Astrocyte (in vitro differentiated cells and primary cell): Measurements from ENCODE around the gene MYO3B.

ENCODE experiments used
- CTCF ChIP-seq: IDR thresholded peaks from 2 replicates; pipeline ENCODE4 v1.5.1; 2011; ENCODE audit warnings: low read depth, mild to moderate bottlenecking, inconsistent platforms, low read length, moderate library complexity; ENCODE audit not compliant: insufficient read depth
- EZH2 ChIP-seq: IDR thresholded peaks from 2 replicates; pipeline ENCODE4 v1.6.1; 2012; ENCODE audit warnings: mild to moderate bottlenecking, low read length, inconsistent platforms; ENCODE audit not compliant: insufficient read depth

DNA sequence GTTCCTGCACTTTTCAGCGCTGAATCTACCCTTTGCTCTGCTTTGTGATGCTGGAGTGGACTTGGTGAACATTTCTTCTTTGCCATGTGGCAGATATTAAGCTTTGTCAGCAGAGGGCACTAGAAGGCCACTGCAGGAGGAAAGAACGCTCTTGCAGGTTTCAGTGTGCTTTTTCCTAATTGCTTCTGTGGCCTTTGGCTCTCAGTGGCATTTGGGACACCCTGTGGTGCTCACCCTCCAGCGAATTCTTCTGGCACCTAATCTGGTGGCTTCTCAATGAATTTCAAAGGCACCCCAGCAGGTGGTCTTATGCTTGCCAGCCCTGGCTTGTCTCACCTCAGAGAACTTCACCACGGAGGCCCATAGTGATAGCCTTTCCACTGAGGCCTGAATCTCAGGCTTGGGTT is 146.7 kb downstream of the MYO3B start:
- TF ChIP-seq CTCF (peak; percentile 63), EZH2 (no peak)
